CD8-positive, alpha-beta memory T cell (primary cell): ENCODE results near the gene ADAM10. TPM values are rescaled to one million over a fixed set of nuclear protein-coding genes. Genes with fewer than 3 reads are reported as not detected.

ENCODE experiments used
- CTCF ChIA-PET: fragments of 350-600 bp; sonication (Branson Sonifier 250); formaldehyde crosslinking; loops from one replicate; lab custom pipeline; 2021; ENCODE audit warnings: antibody characterized with exemption; lab: Charles Lee
- POLR2A ChIA-PET: fragments of 350-600 bp; sonication (Branson Sonifier 250); formaldehyde crosslinking; loops from one replicate; lab custom pipeline; 2021; ENCODE audit warnings: antibody characterized with exemption; lab: Charles Lee
- DNase-seq, 5 donors: peaks; one replicate each; pipeline versions ENCODE4 v3.0.0 to v3.0.0-alpha.2; 2020 to 2022; ENCODE audit warnings: mixed read lengths in 1 of 5
- H3K27ac ChIP-seq: one replicate; pipeline ENCODE4 v1.7.0; 2013; ENCODE audit warnings: low read depth, mild to moderate bottlenecking, low read length, moderate library complexity
- H3K27me3 ChIP-seq: 2 replicates; pipeline ENCODE4 v1.7.0; 2013; ENCODE audit warnings: low read length, mild to moderate bottlenecking; ENCODE audit not compliant: insufficient read depth, poor library complexity, severe bottlenecking
- H3K36me3 ChIP-seq: 2 replicates; pipeline ENCODE4 v1.7.0; 2013; ENCODE audit warnings: mild to moderate bottlenecking, low read length, moderate library complexity; ENCODE audit not compliant: insufficient read depth
- H3K4me1 ChIP-seq: 2 replicates; pipeline ENCODE4 v1.7.0; 2013; ENCODE audit warnings: mild to moderate bottlenecking, low read length, moderate library complexity; ENCODE audit not compliant: insufficient read depth
- H3K4me3 ChIP-seq: 2 replicates; pipeline ENCODE4 v1.7.0; 2013; ENCODE audit warnings: mild to moderate bottlenecking, low read length
- H3K9me3 ChIP-seq: 2 replicates; pipeline ENCODE4 v1.7.0; 2013; ENCODE audit warnings: mild to moderate bottlenecking, low read length
- H3K27ac Mint-ChIP-seq, 8 donors: one replicate each; pipeline ENCODE4 v1.8.0; 2020 to 2021; ENCODE audit warnings: mixed read lengths in 8 of 8, mild to moderate bottlenecking in 6 of 8, inconsistent platforms in 3 of 8, moderate library complexity in 3 of 8
- H3K27me3 Mint-ChIP-seq, 2 donors: one replicate each; pipeline ENCODE4 v1.8.0; 2020 to 2021; ENCODE audit warnings: mixed read lengths in 2 of 2, mild to moderate bottlenecking in 1 of 2, moderate library complexity in 1 of 2
- H3K36me3 Mint-ChIP-seq, 3 donors: one replicate each; pipeline ENCODE4 v1.8.0; 2020 to 2021; ENCODE audit warnings: mixed read lengths in 3 of 3, inconsistent platforms in 1 of 3, mild to moderate bottlenecking in 1 of 3
- H3K4me1 Mint-ChIP-seq, 3 donors: one replicate each; pipeline ENCODE4 v1.8.0; 2020 to 2021; ENCODE audit warnings: mixed read lengths in 3 of 3, inconsistent platforms in 1 of 3, mild to moderate bottlenecking in 1 of 3
- H3K4me3 Mint-ChIP-seq, 7 donors: one replicate each; pipeline ENCODE4 v1.8.0; 2020 to 2021; ENCODE audit warnings: mixed read lengths in 7 of 7, mild to moderate bottlenecking in 6 of 7, moderate library complexity in 4 of 7, inconsistent platforms in 2 of 7
- H3K9me3 Mint-ChIP-seq, 5 donors: one replicate each; pipeline ENCODE4 v1.8.0; 2020 to 2022; ENCODE audit warnings: mixed read lengths in 5 of 5, mild to moderate bottlenecking in 3 of 5, moderate library complexity in 2 of 5, inconsistent platforms in 1 of 5
- polyA plus RNA-seq: library from polyadenylated mRNA; unstranded; fragments of 300-500 nt; fragmentation: Illumina TruSeq; gene quantifications from one replicate; pipeline ENCODE4 v1.2.3, GENCODE V29; 2021
- total RNA-seq, 2 experiments: library from RNA; stranded (reverse); gene quantifications; one replicate each; pipeline ENCODE4 v1.2.3, GENCODE V29; 2021

ADAM10 gene
- total and polyA plus RNA-seq, 3 experiments from 2014 or later: 81.6 to 120 (median 86.6) TPM

GRCh38 chr15:58583171-58583908 lies 166.2 kb downstream of the ADAM10 start:
- peaks cover 7 to 15% (median 13%) of the 10 kb centered on the region in 3 donors for H3K4me1 Mint-ChIP-seq
- no peak overlapping the region for H3K27ac Mint-ChIP-seq
- H3K4me3 ChIP-seq: no peak overlapping the region
- no peaks in the 10 kb centered on the region for H3K27me3 ChIP-seq
- peaks cover 7 to 15% (median 9%) of the 10 kb centered on the region in 5 donors for H3K9me3 Mint-ChIP-seq
- CTCF ChIA-PET: no interaction called here
- H3K4me1 ChIP-seq: peaks cover 8% of the 10 kb centered on the region
- no peaks in the 10 kb centered on the region for H3K9me3 ChIP-seq
- POLR2A ChIA-PET: no interaction called here
- no peak overlapping the region for H3K4me3 Mint-ChIP-seq
- no peaks in the 10 kb centered on the region for H3K36me3 ChIP-seq
- H3K27me3 Mint-ChIP-seq: peaks cover 4 to 17% of the 10 kb centered on the region in 2 donors
- no peak overlapping the region for H3K27ac ChIP-seq
- peaks cover 0 to 23% (median 4%) of the 10 kb centered on the region in 3 donors for H3K36me3 Mint-ChIP-seq
- no peak for DNase-seq

- Mint-ChIP-seq H3K27ac (peak overlapping the region in 1 of 8 donors; percentile 85), H3K36me3 (peaks cover 0 to 23% (median 7%) of the 10 kb centered on the region in 3 donors), H3K4me3 (no peak overlapping the region), H3K27me3 (peaks cover 4 to 17% of the 10 kb centered on the region in 2 donors), H3K4me1 (peaks cover 7 to 15% (median 13%) of the 10 kb centered on the region in 3 donors), H3K9me3 (peaks cover 7 to 15% (median 9%) of the 10 kb centered on the region in 5 donors)
- CTCF ChIA-PET: no interaction called here
- Histone ChIP-seq H3K4me3 (no peak overlapping the region), H3K27me3 (no peaks in the 10 kb centered on the region), H3K36me3 (no peaks in the 10 kb centered on the region), H3K4me1 (peaks cover 8% of the 10 kb centered on the region), H3K27ac (no peak overlapping the region), H3K9me3 (no peaks in the 10 kb centered on the region)
- POLR2A ChIA-PET: no interaction called here
- DNase-seq: no peak
Observed at GRCh38 chr15:58582160-58582559, 167.3 kb downstream of the ADAM10 start.

- H3K36me3 Mint-ChIP-seq: peaks cover 0 to 11% (median 3%) of the 10 kb centered on the region in 3 donors
- H3K4me3 ChIP-seq: no peak overlapping the region
- H3K4me1 ChIP-seq: no peaks in the 10 kb centered on the region
- H3K4me3 Mint-ChIP-seq: no peak overlapping the region
- H3K9me3 ChIP-seq: no peaks in the 10 kb centered on the region
- H3K27me3 ChIP-seq: no peaks in the 10 kb centered on the region
- H3K27ac ChIP-seq: no peak overlapping the region
- POLR2A ChIA-PET: no interaction called here
- no peaks in the 10 kb centered on the region for H3K36me3 ChIP-seq
- H3K9me3 Mint-ChIP-seq: peaks cover 0 to 6% (median 0%) of the 10 kb centered on the region in 5 donors
- DNase-seq: no peak
- peaks cover 0 to under 1% of the 10 kb centered on the region in 2 donors for H3K27me3 Mint-ChIP-seq
- peaks cover 5 to 7% (median 7%) of the 10 kb centered on the region in 3 donors for H3K4me1 Mint-ChIP-seq
- H3K27ac Mint-ChIP-seq: no peak overlapping the region
- CTCF ChIA-PET: no interaction called here
Observed at GRCh38 chr15:58576657-58577056, 172.8 kb downstream of the ADAM10 start.

GRCh38 chr15:58575045-58575786 lies 174.3 kb downstream of the ADAM10 start:
- no peaks in the 10 kb centered on the region for H3K36me3 ChIP-seq
- Mint-ChIP-seq H3K36me3 (peaks cover 0 to 6% (median 3%) of the 10 kb centered on the region in 3 donors), H3K9me3 (peaks cover 0 to 6% (median 0%) of the 10 kb centered on the region in 5 donors), H3K4me3 (no peak overlapping the region), H3K27ac (peak overlapping the region in 1 of 8 donors; percentile 74), H3K4me1 (peaks cover 5 to 7% (median 7%) of the 10 kb centered on the region in 3 donors), H3K27me3 (no peaks in the 10 kb centered on the region)
- H3K27ac ChIP-seq: no peak overlapping the region
- no peak overlapping the region for H3K4me3 ChIP-seq
- CTCF ChIA-PET: interaction anchor here (1.1 kb wide), 1 partner anchor 12 kb away, joined by 3 read pairs; no protein-coding TSS in a partner anchor
- POLR2A ChIA-PET: no interaction called here
- H3K4me1 ChIP-seq: no peaks in the 10 kb centered on the region
- H3K27me3 ChIP-seq: no peaks in the 10 kb centered on the region
- DNase-seq: no peak
- no peaks in the 10 kb centered on the region for H3K9me3 ChIP-seq

- no peak overlapping the region for H3K27ac ChIP-seq
- no peaks in the 10 kb centered on the region for H3K36me3 ChIP-seq
- H3K9me3 Mint-ChIP-seq: peaks cover 0 to 6% (median 0%) of the 10 kb centered on the region in 5 donors
- H3K27me3 Mint-ChIP-seq: no peaks in the 10 kb centered on the region
- H3K36me3 Mint-ChIP-seq: peaks cover 0 to 6% (median 3%) of the 10 kb centered on the region in 3 donors
- no peak for DNase-seq
- no peaks in the 10 kb centered on the region for H3K9me3 ChIP-seq
- H3K4me3 ChIP-seq: no peak overlapping the region
- no peaks in the 10 kb centered on the region for H3K27me3 ChIP-seq
- ChIA-PET CTCF (interaction anchor here (1.1 kb wide), 1 partner anchor 12 kb away, joined by 3 read pairs; no protein-coding TSS in a partner anchor), POLR2A (no interaction called here)
- peaks cover 5 to 7% (median 7%) of the 10 kb centered on the region in 3 donors for H3K4me1 Mint-ChIP-seq
- no peaks in the 10 kb centered on the region for H3K4me1 ChIP-seq
- no peak overlapping the region for H3K4me3 Mint-ChIP-seq
- H3K27ac Mint-ChIP-seq: peak overlapping the region in 2 of 8 donors; percentile 31 to 74
Observed at GRCh38 chr15:58574631-58575030, 174.9 kb downstream of the ADAM10 start.

GRCh38 chr15:58573270-58573669 lies 176.2 kb downstream of the ADAM10 start:
- ChIA-PET POLR2A (no interaction called here), CTCF (no interaction called here)
- Mint-ChIP-seq H3K27me3 (no peaks in the 10 kb centered on the region), H3K4me1 (peaks cover 7 to 14% (median 12%) of the 10 kb centered on the region in 3 donors), H3K36me3 (peaks cover 0 to 12% (median 3%) of the 10 kb centered on the region in 3 donors), H3K27ac (no peak overlapping the region), H3K9me3 (peaks cover 0 to 6% (median 0%) of the 10 kb centered on the region in 5 donors), H3K4me3 (no peak overlapping the region)
- H3K27ac ChIP-seq: no peak overlapping the region
- no peaks in the 10 kb centered on the region for H3K36me3 ChIP-seq
- peaks cover 1% of the 10 kb centered on the region for H3K4me1 ChIP-seq
- no peaks in the 10 kb centered on the region for H3K9me3 ChIP-seq
- H3K27me3 ChIP-seq: no peaks in the 10 kb centered on the region
- H3K4me3 ChIP-seq: no peak overlapping the region
- DNase-seq: no peak

- ChIA-PET CTCF (no interaction called here), POLR2A (no interaction called here)
- no peak overlapping the region for H3K4me3 ChIP-seq
- Mint-ChIP-seq H3K4me3 (no peak overlapping the region), H3K36me3 (peaks cover 0 to 12% (median 0%) of the 10 kb centered on the region in 3 donors), H3K4me1 (peaks cover 12 to 18% (median 17%) of the 10 kb centered on the region in 3 donors), H3K27ac (peak overlapping the region in 2 of 8 donors; percentile 58 to 77), H3K9me3 (peaks cover 0 to 6% (median 0%) of the 10 kb centered on the region in 5 donors), H3K27me3 (no peaks in the 10 kb centered on the region)
- no peak for DNase-seq
- peaks cover 5% of the 10 kb centered on the region for H3K4me1 ChIP-seq
- H3K27me3 ChIP-seq: no peaks in the 10 kb centered on the region
- H3K9me3 ChIP-seq: no peaks in the 10 kb centered on the region
- no peaks in the 10 kb centered on the region for H3K36me3 ChIP-seq
- H3K27ac ChIP-seq: no peak overlapping the region
Observed at GRCh38 chr15:58572521-58572920, 177.0 kb downstream of the ADAM10 start.
